GM12878 (cell line): ENCODE data around the gene HUNK.

ENCODE experiments used
- ATF7 ChIP-seq: fragments of 450-650 bp; IDR thresholded peaks from 2 replicates; pipeline ENCODE4 v1.6.1; 2016; ENCODE audit warnings: low read depth, mild to moderate bottlenecking
- CBFB ChIP-seq: IDR thresholded peaks from 2 replicates; pipeline ENCODE4 v1.6.1; 2016; ENCODE audit warnings: antibody characterized with exemption, low read depth
- ETV6 ChIP-seq, 2 experiments: fragments of 450-650 bp in 1 of 2; IDR thresholded peaks in 1 of 2; conservative IDR thresholded peaks in 1 of 2; 2 replicates each; pipeline ENCODE4 v1.6.1; 2014; ENCODE audit warnings: antibody characterized with exemption in 1 of 2, borderline replicate concordance in 1 of 2, low read depth in 1 of 2, mild to moderate bottlenecking in 1 of 2, moderate library complexity in 1 of 2
- EZH2 ChIP-seq: IDR thresholded peaks from 2 replicates; pipeline ENCODE4 v1.6.1; 2012; ENCODE audit warnings: low read depth, mild to moderate bottlenecking, control low read depth, inconsistent platforms, low read length, borderline replicate concordance; ENCODE audit not compliant: control insufficient read depth
- FOXM1 ChIP-seq: IDR thresholded peaks from 2 replicates; pipeline ENCODE4 v1.6.1; 2012; ENCODE audit warnings: low read depth, mild to moderate bottlenecking, inconsistent platforms, low read length, moderate library complexity
- HCFC1 ChIP-seq: fragments of 150-350 bp; IDR thresholded peaks from 2 replicates; pipeline ENCODE4 v1.6.1; 2014; ENCODE audit warnings: low read length
- POLR2A ChIP-seq: IDR thresholded peaks from 2 replicates; pipeline ENCODE4 v1.6.1; 2011; ENCODE audit warnings: low read depth, mild to moderate bottlenecking, low read length
- POU2F2 ChIP-seq: IDR thresholded peaks from 3 replicates; pipeline ENCODE4 v1.6.1; 2011; ENCODE audit warnings: low read depth, mild to moderate bottlenecking, low read length, borderline replicate concordance
- STAT3 ChIP-seq: IDR thresholded peaks from 2 replicates; pipeline ENCODE4 v1.6.1; 2011; ENCODE audit warnings: low read depth, low read length, improper control_type of control experiment
- ZZZ3 ChIP-seq: IDR thresholded peaks from 2 replicates; pipeline ENCODE4 v1.6.1; 2011; ENCODE audit warnings: low read depth; ENCODE audit not compliant: control insufficient read depth, insufficient read length
- TF ChIP-seq, protein P1 (sequence below): fragments of 450-650 bp; IDR thresholded peaks from 2 replicates; pipeline ENCODE4 v1.6.1; 2016; ENCODE audit warnings: mild to moderate bottlenecking, moderate library complexity, borderline replicate concordance

DNA sequence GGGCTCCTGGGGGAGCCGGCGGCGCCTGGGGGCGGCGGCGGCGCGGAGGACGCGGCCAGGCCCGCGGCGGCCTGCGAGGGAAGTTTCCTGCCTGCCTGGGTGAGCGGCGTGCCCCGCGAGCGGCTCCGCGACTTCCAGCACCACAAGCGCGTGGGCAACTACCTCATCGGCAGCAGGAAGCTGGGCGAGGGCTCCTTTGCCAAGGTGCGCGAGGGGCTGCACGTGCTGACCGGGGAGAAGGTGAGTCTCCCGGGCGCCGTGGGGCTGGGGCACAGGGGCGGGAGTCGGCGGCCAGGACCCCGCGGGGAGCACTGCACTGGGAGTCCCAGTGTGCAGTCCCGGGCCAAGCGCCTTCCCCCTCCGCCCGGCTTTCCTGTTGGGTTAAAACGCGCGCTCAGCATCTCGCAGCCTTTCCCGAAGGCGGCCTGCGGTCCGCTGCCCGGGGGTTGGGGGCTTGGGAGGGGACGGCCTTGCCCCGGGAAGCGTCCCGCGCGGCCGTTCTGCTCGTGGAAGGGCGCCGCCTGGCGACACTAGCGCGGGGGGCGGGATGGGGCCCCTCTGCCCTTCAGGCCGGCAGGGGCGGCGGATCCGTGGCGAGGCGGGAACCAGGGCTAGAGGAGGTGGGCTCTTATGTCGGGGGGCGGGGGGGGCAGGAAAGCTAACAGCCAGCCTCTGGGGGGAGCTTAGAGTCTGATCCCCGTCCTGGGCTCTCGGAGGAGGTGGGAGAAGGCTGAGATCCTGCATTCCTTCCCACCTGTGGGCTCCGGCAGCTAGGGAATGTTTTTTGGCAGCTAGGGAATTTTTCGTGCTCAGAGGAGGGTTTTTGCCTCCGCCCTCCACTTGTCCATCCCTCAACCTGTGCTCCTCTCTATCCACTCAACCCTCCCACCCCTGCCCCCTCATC is 1.1 kb downstream of the HUNK start:
- TF ChIP-seq HCFC1 (no peak), ZZZ3 (no peak), STAT3 (no peak), CBFB (no peak), ETV6 (conservative IDR thresholded peaks at IDR 0.05 in 1 of 2, IDR thresholded peaks at IDR 0.05 in 1 of 2; ENCODE audit: borderline replicate concordance in 1 of 2, low read depth in 1 of 2) (no peak), EZH2 (no peak), POLR2A (no peak), FOXM1 (no peak), ATF7 (no peak), POU2F2 (no peak)
- TF ChIP-seq, protein P1, sequence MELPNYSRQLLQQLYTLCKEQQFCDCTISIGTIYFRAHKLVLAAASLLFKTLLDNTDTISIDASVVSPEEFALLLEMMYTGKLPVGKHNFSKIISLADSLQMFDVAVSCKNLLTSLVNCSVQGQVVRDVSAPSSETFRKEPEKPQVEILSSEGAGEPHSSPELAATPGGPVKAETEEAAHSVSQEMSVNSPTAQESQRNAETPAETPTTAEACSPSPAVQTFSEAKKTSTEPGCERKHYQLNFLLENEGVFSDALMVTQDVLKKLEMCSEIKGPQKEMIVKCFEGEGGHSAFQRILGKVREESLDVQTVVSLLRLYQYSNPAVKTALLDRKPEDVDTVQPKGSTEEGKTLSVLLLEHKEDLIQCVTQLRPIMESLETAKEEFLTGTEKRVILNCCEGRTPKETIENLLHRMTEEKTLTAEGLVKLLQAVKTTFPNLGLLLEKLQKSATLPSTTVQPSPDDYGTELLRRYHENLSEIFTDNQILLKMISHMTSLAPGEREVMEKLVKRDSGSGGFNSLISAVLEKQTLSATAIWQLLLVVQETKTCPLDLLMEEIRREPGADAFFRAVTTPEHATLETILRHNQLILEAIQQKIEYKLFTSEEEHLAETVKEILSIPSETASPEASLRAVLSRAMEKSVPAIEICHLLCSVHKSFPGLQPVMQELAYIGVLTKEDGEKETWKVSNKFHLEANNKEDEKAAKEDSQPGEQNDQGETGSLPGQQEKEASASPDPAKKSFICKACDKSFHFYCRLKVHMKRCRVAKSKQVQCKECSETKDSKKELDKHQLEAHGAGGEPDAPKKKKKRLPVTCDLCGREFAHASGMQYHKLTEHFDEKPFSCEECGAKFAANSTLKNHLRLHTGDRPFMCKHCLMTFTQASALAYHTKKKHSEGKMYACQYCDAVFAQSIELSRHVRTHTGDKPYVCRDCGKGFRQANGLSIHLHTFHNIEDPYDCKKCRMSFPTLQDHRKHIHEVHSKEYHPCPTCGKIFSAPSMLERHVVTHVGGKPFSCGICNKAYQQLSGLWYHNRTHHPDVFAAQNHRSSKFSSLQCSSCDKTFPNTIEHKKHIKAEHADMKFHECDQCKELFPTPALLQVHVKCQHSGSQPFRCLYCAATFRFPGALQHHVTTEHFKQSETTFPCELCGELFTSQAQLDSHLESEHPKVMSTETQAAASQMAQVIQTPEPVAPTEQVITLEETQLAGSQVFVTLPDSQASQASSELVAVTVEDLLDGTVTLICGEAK = no peak
